MG63 (cell line): ENCODE measurements around the gene GEMIN7. TPM values are rescaled to one million over a fixed set of nuclear protein-coding genes. Genes with fewer than 3 reads are reported as not detected.

Experiments used
- total RNA-seq: library from RNA; depleted of rRNA; stranded (reverse); fragments of >200 nt; shearing (Covaris generic); gene quantifications from 2 replicates; pipeline ENCODE4 v1.2.3, GENCODE V29; 2014; ENCODE audit warnings: low replicate concordance; rRNA removed

Gene GEMIN7
- total RNA-seq, 1 experiment from 2014 or later: 73.6 TPM

Other genes starting within 250 kb of the GEMIN7 start
- 23.6 and 38.2 TPM in 2 replicates for gene NECTIN2, start 233.0 kb upstream of the GEMIN7 start, total RNA-seq
- 265 and 461 TPM in 2 replicates for gene TOMM40, start 188.0 kb upstream of the GEMIN7 start, total RNA-seq
- gene APOE, start 173.5 kb upstream of the GEMIN7 start, total RNA-seq: 0.67 and 3.2 TPM in 2 replicates
- not detected in 2 replicates for gene APOC1, start 164.7 kb upstream of the GEMIN7 start, total RNA-seq
- not detected in 2 replicates for gene APOC4, start 137.0 kb upstream of the GEMIN7 start, total RNA-seq
- not detected in 2 replicates for gene APOC2, start 133.2 kb upstream of the GEMIN7 start, total RNA-seq
- 5.2 and 14.0 TPM in 2 replicates for gene CLPTM1, start 123.9 kb upstream of the GEMIN7 start, total RNA-seq
- gene RELB, start 77.8 kb upstream of the GEMIN7 start, total RNA-seq: 8.5 and 16.8 TPM in 2 replicates
- 22.7 and 25.1 TPM in 2 replicates for gene CLASRP, start 40.2 kb upstream of the GEMIN7 start, total RNA-seq
- gene ZNF296, start 2.8 kb upstream of the GEMIN7 start, total RNA-seq: not detected in 2 replicates
- gene PPP1R37, start 13.9 kb downstream of the GEMIN7 start, total RNA-seq: 18.1 and 33.1 TPM in 2 replicates
- 0.91 TPM in 1 of 2 replicates, not detected in the other for gene NKPD1, start 81.7 kb downstream of the GEMIN7 start, total RNA-seq
- 9.5 and 28.6 TPM in 2 replicates for gene TRAPPC6A, start 99.0 kb downstream of the GEMIN7 start, total RNA-seq
- 1.9 and 22.6 TPM in 2 replicates for gene BLOC1S3, start 99.5 kb downstream of the GEMIN7 start, total RNA-seq
- not detected in 2 replicates for gene EXOC3L2, start 166.1 kb downstream of the GEMIN7 start, total RNA-seq
- 10.1 and 12.0 TPM in 2 replicates for gene MARK4, start 172.0 kb downstream of the GEMIN7 start, total RNA-seq
- gene CKM, start 243.6 kb downstream of the GEMIN7 start, total RNA-seq: not detected in 2 replicates